Measurements from ENCODE around the gene LYPD6B. TPM values are rescaled to one million over a fixed set of nuclear protein-coding genes. Genes with fewer than 3 reads are reported as not detected.

LYPD6B gene
- total RNA-seq, 1 donor: 3.0 TPM

DNA sequence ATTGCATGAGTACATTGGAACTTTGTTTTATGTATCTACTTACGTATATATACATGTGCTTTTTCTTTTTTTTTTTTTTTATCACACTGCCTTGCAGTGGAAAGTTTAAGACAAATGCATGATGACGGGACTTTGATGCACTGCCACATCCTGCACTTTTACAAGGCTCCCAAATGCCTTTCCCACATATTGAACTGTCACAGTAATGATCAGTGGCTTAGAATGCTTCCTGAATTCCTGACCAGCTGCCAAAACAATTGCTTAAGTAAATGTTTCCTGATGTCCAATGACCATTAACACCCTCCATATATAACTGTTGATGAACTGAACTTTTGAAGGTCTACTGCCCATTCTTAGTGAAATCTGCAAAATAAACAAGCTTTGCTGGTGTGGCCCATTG lies 60.2 kb downstream of the LYPD6B start:
- DNase-seq (ENCODE audit: low read depth): peak; percentile 89
- H3K4me3 ChIP-seq (ENCODE audit: low read depth, low read length): no peak overlapping the region
- TF ChIP-seq, protein P1, sequence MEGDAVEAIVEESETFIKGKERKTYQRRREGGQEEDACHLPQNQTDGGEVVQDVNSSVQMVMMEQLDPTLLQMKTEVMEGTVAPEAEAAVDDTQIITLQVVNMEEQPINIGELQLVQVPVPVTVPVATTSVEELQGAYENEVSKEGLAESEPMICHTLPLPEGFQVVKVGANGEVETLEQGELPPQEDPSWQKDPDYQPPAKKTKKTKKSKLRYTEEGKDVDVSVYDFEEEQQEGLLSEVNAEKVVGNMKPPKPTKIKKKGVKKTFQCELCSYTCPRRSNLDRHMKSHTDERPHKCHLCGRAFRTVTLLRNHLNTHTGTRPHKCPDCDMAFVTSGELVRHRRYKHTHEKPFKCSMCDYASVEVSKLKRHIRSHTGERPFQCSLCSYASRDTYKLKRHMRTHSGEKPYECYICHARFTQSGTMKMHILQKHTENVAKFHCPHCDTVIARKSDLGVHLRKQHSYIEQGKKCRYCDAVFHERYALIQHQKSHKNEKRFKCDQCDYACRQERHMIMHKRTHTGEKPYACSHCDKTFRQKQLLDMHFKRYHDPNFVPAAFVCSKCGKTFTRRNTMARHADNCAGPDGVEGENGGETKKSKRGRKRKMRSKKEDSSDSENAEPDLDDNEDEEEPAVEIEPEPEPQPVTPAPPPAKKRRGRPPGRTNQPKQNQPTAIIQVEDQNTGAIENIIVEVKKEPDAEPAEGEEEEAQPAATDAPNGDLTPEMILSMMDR (IDR thresholded peaks at IDR 0.05; ENCODE audit: insufficient read depth, low read depth, low read length): no peak

DNA sequence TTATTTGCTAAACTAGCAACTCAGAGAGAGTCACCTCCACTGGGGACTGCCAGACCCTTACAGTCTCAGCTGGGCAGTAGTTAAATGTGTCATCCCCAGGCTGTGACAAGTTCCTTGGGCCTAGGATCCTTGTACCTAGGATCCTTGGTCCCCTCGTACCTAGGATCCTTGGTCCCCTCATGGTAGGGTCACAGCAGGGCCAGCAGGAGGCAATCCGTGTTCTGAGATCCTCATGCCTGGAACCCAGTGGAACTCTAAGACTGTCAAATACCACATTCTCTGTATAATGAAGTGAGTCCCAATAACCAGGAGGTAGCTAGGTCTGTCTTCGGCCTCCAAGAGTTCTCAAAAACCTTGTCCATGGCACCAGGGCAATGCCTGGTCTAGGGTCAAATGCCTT lies 60.8 kb downstream of the LYPD6B start:
- no peak for DNase-seq (ENCODE audit: low read depth)
- no peak overlapping the region for H3K4me3 ChIP-seq (ENCODE audit: low read depth, low read length)
- TF ChIP-seq, protein P1 (IDR thresholded peaks at IDR 0.05; ENCODE audit: insufficient read depth, low read depth, low read length): no peak

GRCh38 chr2:149100739-149101699 lies 62.5 kb downstream of the LYPD6B start:
- TF ChIP-seq, protein P1 (IDR thresholded peaks at IDR 0.05; ENCODE audit: insufficient read depth, low read depth, low read length): no peak
- DNase-seq (ENCODE audit: low read depth): no peak
- H3K4me3 ChIP-seq (ENCODE audit: low read depth, low read length): no peak overlapping the region

DNA sequence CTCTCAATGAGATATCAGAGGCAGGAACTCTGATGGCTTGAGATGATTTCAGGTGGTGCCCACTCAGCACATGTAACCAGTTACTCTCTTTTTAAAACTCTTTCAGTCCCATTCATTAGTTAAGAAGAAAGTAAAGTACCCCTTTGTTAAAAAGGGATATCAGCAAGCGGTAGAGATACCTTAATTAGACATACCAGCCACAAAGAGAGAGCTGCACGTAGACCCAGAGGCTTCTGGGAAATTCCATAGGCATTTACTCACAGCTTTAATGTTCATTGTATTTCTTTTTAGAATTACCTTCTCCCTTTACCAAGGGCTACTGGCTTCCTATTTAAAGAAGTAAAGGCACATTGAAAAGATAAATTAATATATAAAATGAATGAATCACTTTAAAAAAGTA lies 63.3 kb downstream of the LYPD6B start:
- DNase-seq (ENCODE audit: low read depth): no peak
- H3K4me3 ChIP-seq (ENCODE audit: low read depth, low read length): no peak overlapping the region

DNA sequence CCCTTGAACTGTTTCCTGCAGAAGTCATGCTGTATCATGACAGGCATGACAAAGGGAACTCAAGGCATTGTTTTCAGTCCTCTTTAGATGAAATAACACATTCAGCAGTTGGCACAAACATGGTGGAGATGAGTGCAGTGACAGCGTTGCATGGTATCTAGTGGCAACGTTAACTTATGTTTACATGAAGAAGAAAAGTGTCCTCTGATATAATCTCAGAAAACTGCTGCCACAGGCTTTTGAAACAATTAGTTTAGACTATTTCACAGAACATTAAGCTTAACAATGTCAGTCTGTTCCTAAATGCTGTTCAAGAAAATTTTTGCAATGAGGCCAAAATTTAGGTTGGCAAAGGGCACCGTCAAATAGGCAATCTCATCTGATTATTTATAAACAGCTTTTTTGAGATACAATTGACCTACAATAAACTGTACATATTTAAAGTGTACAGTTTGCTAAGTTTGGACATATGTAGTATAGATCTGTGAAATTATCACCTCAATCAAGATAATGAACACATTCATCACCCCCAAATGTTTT lies 64.7 kb downstream of the LYPD6B start:
- TF ChIP-seq, protein P1 (IDR thresholded peaks at IDR 0.05; ENCODE audit: insufficient read depth, low read depth, low read length): no peak
- no peak overlapping the region for H3K4me3 ChIP-seq (ENCODE audit: low read depth, low read length)
- DNase-seq (ENCODE audit: low read depth): no peak

More for the DNA sequence above, 63.3 kb downstream of the LYPD6B start:
- TF ChIP-seq, protein P1 (IDR thresholded peaks at IDR 0.05; ENCODE audit: insufficient read depth, low read depth, low read length): no peak

DNA sequence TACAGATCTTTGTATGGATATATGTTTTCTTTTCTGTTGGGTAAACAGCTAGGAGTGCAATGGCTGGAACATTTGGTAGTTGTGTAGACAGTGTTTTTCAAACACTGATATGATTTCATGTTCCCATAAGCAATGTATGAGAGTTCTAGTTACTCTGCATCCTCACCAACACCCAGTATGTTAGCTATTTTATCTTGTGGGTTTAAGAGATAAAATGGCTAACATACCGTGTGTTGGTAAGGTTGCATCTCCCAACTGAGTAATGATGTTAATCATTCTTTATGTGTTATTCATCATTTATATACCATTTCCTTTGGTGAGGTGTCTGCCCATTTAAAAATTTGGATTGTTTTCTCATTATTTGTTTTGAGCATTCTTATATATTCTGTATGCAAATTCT lies 65.7 kb downstream of the LYPD6B start:
- DNase-seq (ENCODE audit: low read depth): peak; percentile 19
- H3K4me3 ChIP-seq (ENCODE audit: low read depth, low read length): no peak overlapping the region
- TF ChIP-seq, protein P1 (IDR thresholded peaks at IDR 0.05; ENCODE audit: insufficient read depth, low read depth, low read length): no peak

Measured in fibroblast of villous mesenchyme (primary cell).